ENCODE results near the gene CTNND2.

The CTNND2 gene

DNA sequence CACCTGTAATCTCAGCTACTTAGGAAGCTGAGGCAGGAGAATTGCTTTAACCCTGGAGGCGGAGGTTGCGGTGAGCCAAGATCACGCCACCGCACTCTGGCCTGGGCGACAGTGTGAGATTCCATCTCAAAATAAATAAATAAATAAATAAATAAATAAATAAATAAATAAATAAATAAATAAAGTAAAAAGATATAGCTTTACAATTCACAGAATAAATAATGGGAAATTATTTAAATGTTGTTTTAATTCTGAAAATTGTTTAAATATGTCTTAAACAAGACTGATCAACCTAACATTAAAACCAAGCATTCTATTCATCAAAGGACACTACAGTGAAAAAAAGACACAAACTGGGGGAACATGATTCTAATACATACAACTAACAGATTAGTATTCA, 357.1 kb downstream of the CTNND2 start:
- H3K9ac ChIP-seq (ENCODE audit: low read length) = no peak overlapping the region
- H3K9me3 ChIP-seq (ENCODE audit: control insufficient read depth, low read length) = no peaks in the 10 kb centered on the region
- no peaks in the 10 kb centered on the region for H3K27me3 ChIP-seq (replicated peaks; ENCODE audit: control insufficient read depth, insufficient read depth, low read length)
- no peak overlapping the region for H3K4me3 ChIP-seq (ENCODE audit: low read length)
- H3K36me3 ChIP-seq (ENCODE audit: control insufficient read depth, insufficient read depth, low read length, severe bottlenecking) = no peaks in the 10 kb centered on the region
- no peak for DNase-seq (ENCODE audit: low read depth)
- no peaks in the 10 kb centered on the region for H3K4me1 ChIP-seq (ENCODE audit: control insufficient read depth, insufficient read depth, low read length)

DNA sequence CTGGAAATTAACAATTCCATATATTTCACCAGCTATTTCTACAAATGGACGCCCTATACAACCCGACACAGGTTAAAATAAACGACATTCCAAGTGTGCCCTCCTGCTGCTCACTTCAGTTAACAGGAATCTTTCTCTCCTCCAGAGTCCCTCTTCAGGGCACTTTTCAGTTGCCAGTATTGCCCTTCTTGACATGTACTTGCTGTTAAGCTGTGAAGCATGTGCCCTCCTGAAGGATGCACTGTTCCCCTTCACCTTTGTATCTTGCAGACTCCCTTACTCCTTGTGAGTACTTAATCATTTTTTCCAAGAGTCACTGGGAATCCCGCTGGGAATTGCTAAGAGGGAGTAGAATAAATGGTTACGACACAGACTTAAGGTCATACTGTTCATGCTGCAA, 364.1 kb downstream of the CTNND2 start:
- H3K36me3 ChIP-seq (ENCODE audit: control insufficient read depth, insufficient read depth, low read length, severe bottlenecking) = no peaks in the 10 kb centered on the region
- H3K4me1 ChIP-seq (ENCODE audit: control insufficient read depth, insufficient read depth, low read length) = no peaks in the 10 kb centered on the region
- H3K27me3 ChIP-seq (replicated peaks; ENCODE audit: control insufficient read depth, insufficient read depth, low read length) = peaks cover 4% of the 10 kb centered on the region
- H3K9me3 ChIP-seq (ENCODE audit: control insufficient read depth, low read length) = no peaks in the 10 kb centered on the region
- H3K9ac ChIP-seq (ENCODE audit: low read length) = no peak overlapping the region
- no peak for DNase-seq (ENCODE audit: low read depth)
- no peak overlapping the region for H3K4me3 ChIP-seq (ENCODE audit: low read length)

DNA sequence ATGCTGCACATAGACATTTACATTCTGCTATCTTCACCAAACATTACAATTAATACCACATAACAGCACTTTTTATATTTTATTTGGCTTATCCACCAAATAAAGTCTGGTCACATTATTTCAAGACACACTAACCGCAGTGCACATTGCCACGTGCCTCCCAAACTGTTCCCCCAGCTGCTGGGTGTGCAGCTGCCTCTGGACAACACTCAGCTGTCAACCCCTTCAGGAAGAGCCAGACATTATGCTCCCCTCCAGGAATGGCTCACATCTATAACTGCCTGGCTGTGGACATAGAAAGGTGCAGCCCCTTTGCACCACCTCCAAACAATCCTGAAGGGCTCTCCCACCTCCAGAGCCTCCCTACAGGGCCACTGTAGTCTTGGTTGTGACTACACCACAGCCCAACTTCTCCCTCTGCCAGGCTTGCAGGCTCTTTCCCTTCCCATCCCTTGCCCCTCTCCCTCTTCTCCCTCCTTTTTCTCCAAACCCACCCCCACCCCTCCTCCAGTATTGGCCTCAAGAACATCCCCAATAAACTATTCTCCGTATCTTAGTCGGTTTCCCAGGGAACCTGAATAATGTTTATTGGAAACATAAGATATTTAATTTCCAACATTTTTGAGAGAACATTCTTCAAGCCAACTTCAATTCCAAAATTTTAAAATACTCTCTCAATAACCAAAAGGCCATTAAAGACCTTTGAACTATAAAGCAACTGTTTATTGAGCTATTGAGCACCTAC, 372.3 kb downstream of the CTNND2 start:
- no peak overlapping the region for H3K4me3 ChIP-seq (ENCODE audit: low read length)

DNA sequence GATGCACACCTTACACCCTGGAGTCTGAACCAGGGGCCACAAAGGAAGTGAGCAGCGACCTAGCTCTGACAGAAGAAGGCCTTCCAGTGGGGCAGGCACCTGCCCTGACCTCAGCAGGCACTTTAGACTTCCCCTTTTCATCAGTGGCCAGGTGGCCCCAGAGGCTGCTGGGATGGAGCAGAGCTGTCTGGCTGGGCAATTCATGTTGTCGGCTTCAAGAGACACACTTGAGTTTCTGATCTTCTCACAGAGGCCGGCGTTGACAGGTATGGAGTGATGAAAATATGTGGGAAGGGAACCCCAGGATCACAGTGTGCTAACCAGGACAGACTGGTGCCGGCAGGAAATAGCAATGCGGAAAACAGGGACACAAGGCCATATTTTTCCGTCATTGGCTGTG, 375.5 kb downstream of the CTNND2 start:
- no peak for DNase-seq (ENCODE audit: low read depth)
- no peaks in the 10 kb centered on the region for H3K36me3 ChIP-seq (ENCODE audit: control insufficient read depth, insufficient read depth, low read length, severe bottlenecking)
- H3K9me3 ChIP-seq (ENCODE audit: control insufficient read depth, low read length) = no peaks in the 10 kb centered on the region
- no peak overlapping the region for H3K4me3 ChIP-seq (ENCODE audit: low read length)
- H3K9ac ChIP-seq (ENCODE audit: low read length) = no peak overlapping the region
- H3K27me3 ChIP-seq (replicated peaks; ENCODE audit: control insufficient read depth, insufficient read depth, low read length) = peaks cover 3% of the 10 kb centered on the region
- no peaks in the 10 kb centered on the region for H3K4me1 ChIP-seq (ENCODE audit: control insufficient read depth, insufficient read depth, low read length)

More for the DNA sequence above, 372.3 kb downstream of the CTNND2 start:
- Histone ChIP-seq H3K4me1 (ENCODE audit: control insufficient read depth, insufficient read depth, low read length) (no peaks in the 10 kb centered on the region), H3K36me3 (ENCODE audit: control insufficient read depth, insufficient read depth, low read length, severe bottlenecking) (no peaks in the 10 kb centered on the region), H3K9me3 (ENCODE audit: control insufficient read depth, low read length) (no peaks in the 10 kb centered on the region), H3K27me3 (replicated peaks; ENCODE audit: control insufficient read depth, insufficient read depth, low read length) (peaks cover 3% of the 10 kb centered on the region), H3K9ac (ENCODE audit: low read length) (no peak overlapping the region)
- DNase-seq (ENCODE audit: low read depth) = no peak

DNA sequence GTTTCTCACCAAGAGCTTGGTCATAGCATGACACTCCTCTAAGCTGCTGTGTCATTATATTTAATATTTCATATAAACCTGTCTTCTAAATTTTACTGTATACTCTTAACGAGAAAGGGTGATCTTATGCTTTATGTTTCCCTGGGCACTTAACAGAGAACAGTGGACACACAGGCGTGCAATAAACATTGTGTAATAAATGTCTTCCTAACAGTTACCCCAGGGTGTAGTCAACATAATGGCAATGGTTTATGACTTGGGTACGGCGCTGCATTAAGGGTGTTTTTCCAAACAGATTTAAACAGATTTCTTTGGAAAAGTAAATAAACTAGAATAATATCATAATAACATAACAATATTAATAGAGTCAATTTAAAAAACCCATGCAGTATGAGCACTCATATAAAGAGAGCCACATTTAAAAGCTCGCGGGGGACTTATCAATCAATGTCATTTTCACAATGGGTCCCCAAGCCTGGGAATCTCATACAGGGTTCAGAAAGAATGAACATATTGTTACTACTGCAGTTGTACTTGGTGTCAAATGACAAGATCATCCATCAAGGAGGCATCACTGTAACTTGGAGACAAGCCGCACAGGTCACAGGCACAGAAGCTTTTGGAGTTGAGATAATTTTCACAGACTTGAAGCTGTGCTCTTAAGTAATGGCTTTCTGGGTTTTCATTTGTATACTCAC, 376.4 kb downstream of the CTNND2 start:
- H3K9ac ChIP-seq (ENCODE audit: low read length) = no peak overlapping the region
- DNase-seq (ENCODE audit: low read depth) = no peak
- no peaks in the 10 kb centered on the region for H3K36me3 ChIP-seq (ENCODE audit: control insufficient read depth, insufficient read depth, low read length, severe bottlenecking)
- H3K4me1 ChIP-seq (ENCODE audit: control insufficient read depth, insufficient read depth, low read length) = no peaks in the 10 kb centered on the region
- H3K9me3 ChIP-seq (ENCODE audit: control insufficient read depth, low read length) = no peaks in the 10 kb centered on the region
- H3K27me3 ChIP-seq (replicated peaks; ENCODE audit: control insufficient read depth, insufficient read depth, low read length) = peaks cover 3% of the 10 kb centered on the region
- H3K4me3 ChIP-seq (ENCODE audit: low read length) = no peak overlapping the region

DNA sequence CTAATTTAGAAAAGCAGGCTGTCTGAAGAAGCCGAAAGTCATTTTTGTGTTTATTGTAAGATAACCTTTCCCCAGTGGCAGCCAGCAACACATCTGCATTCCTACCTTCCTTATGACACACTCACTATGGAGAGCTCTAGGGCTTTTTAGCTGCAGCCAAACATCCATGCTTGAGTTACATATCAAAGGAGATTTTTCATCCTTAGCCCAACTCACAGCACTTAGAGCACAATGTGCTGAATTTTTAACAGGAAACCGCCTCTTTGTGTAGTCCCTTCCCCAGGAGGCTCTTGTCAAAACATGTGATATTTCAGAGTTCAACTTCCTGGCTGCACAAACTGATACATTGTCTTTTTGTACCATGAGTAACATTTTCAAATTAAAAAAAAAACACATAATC, 379.2 kb downstream of the CTNND2 start:
- DNase-seq (ENCODE audit: low read depth) = no peak
- H3K4me3 ChIP-seq (ENCODE audit: low read length) = no peak overlapping the region
- H3K36me3 ChIP-seq (ENCODE audit: control insufficient read depth, insufficient read depth, low read length, severe bottlenecking) = no peaks in the 10 kb centered on the region
- H3K4me1 ChIP-seq (ENCODE audit: control insufficient read depth, insufficient read depth, low read length) = no peaks in the 10 kb centered on the region
- no peaks in the 10 kb centered on the region for H3K9me3 ChIP-seq (ENCODE audit: control insufficient read depth, low read length)
- H3K9ac ChIP-seq (ENCODE audit: low read length) = no peak overlapping the region
- H3K27me3 ChIP-seq (replicated peaks; ENCODE audit: control insufficient read depth, insufficient read depth, low read length) = no peaks in the 10 kb centered on the region

DNA sequence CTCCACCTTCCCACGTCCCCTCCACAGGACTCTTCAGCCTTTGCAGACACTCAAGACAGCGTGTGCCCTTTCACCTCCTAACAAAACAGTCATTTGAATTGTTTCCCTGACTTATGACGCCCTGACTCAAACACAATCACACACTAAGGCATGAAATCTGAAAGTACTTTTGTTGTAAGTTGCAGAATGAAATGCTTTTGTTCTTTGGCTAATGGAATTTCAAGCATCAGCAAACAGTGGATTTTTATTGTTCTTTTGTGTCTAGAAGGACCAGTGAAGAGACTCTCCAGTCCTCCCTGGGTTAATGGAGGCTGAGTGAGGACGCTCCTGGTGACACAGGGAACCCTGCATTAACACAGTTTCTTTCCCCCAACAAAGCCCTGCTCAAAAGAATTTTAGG, 380.1 kb downstream of the CTNND2 start:
- no peak overlapping the region for H3K4me3 ChIP-seq (ENCODE audit: low read length)
- H3K9me3 ChIP-seq (ENCODE audit: control insufficient read depth, low read length) = no peaks in the 10 kb centered on the region
- DNase-seq (ENCODE audit: low read depth) = no peak
- H3K27me3 ChIP-seq (replicated peaks; ENCODE audit: control insufficient read depth, insufficient read depth, low read length) = no peaks in the 10 kb centered on the region
- no peaks in the 10 kb centered on the region for H3K4me1 ChIP-seq (ENCODE audit: control insufficient read depth, insufficient read depth, low read length)
- no peak overlapping the region for H3K9ac ChIP-seq (ENCODE audit: low read length)
- H3K36me3 ChIP-seq (ENCODE audit: control insufficient read depth, insufficient read depth, low read length, severe bottlenecking) = no peaks in the 10 kb centered on the region

DNA sequence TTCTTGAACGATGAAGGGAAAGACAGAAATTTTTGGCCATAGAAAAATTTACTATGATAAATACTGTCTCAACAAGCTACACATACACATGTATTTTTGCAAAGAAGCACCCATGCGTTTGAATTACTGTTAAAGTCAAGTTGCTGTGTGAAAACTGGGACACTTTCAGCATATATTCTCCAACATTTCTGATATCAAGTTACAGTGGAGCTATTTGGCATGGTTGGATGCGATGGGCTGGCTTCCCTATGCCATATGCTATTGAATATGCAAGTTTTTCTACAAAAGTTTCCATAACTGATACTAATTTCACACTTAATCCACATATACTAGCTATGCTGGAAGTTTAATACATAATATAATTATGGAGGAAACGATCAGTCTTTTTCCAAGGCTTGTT, 381.4 kb downstream of the CTNND2 start:
- Histone ChIP-seq H3K4me1 (ENCODE audit: control insufficient read depth, insufficient read depth, low read length) (no peaks in the 10 kb centered on the region), H3K9ac (ENCODE audit: low read length) (no peak overlapping the region), H3K27me3 (replicated peaks; ENCODE audit: control insufficient read depth, insufficient read depth, low read length) (no peaks in the 10 kb centered on the region), H3K4me3 (ENCODE audit: low read length) (no peak overlapping the region), H3K9me3 (ENCODE audit: control insufficient read depth, low read length) (no peaks in the 10 kb centered on the region), H3K36me3 (ENCODE audit: control insufficient read depth, insufficient read depth, low read length, severe bottlenecking) (no peaks in the 10 kb centered on the region)
- no peak for DNase-seq (ENCODE audit: low read depth)

DNA sequence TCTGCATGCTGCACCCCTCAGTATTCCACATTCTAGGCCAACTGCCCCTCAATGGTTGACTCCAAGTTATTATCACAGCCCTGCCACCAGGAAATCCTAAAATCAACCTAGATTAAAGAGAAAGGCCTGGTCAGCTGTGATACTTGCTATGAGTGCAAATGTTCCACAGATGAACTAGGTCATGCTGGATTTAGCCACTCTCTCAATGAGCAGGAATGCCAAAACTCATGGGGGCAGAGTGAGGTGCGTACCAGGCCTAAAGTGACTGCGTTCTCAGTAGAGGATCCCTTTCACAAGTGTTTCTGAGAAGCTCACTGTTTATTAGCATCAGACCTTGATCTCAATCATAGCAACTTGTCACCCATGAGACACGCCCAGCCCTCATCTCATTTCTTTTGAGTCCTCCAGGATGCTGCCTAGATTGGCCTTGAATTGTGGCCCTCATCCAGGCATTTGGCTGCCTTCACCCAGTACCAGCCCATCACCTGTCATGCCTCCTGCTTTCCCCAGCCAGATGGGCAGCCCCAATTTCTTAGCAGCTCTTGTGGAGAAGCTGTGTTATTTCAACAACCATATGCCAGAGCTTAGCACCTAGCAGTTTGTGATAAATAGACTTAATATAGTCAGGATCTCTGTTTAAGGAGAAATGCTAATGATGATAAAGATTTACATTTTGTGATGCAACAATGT, 383.9 kb downstream of the CTNND2 start:
- H3K4me3 ChIP-seq (ENCODE audit: low read length) = no peak overlapping the region
- DNase-seq (ENCODE audit: low read depth) = no peak
- H3K9ac ChIP-seq (ENCODE audit: low read length) = no peak overlapping the region
- no peaks in the 10 kb centered on the region for H3K9me3 ChIP-seq (ENCODE audit: control insufficient read depth, low read length)
- no peaks in the 10 kb centered on the region for H3K27me3 ChIP-seq (replicated peaks; ENCODE audit: control insufficient read depth, insufficient read depth, low read length)
- H3K4me1 ChIP-seq (ENCODE audit: control insufficient read depth, insufficient read depth, low read length) = no peaks in the 10 kb centered on the region
- no peaks in the 10 kb centered on the region for H3K36me3 ChIP-seq (ENCODE audit: control insufficient read depth, insufficient read depth, low read length, severe bottlenecking)

DNA sequence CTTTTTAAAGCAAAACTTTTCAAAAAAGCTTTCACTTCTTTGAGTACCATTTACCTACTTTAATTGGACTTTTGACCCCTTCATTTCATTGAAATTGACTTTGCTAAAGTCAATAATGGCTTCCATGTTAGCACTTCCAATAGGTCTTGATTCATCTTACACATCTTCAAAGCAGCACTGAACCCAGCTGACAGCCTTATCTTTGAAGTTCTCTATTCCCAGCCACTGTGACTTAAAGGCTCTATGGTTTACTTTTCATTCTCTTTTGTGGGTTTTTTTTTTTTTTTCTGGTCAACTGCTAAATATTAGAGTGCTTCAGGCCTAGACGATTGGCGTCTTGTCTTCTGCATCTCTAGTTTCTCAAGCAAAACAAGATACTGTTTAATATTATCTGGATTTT, 385.0 kb downstream of the CTNND2 start:
- Histone ChIP-seq H3K27me3 (replicated peaks; ENCODE audit: control insufficient read depth, insufficient read depth, low read length) (no peaks in the 10 kb centered on the region), H3K36me3 (ENCODE audit: control insufficient read depth, insufficient read depth, low read length, severe bottlenecking) (no peaks in the 10 kb centered on the region), H3K4me1 (ENCODE audit: control insufficient read depth, insufficient read depth, low read length) (no peaks in the 10 kb centered on the region), H3K9ac (ENCODE audit: low read length) (no peak overlapping the region), H3K4me3 (ENCODE audit: low read length) (no peak overlapping the region), H3K9me3 (ENCODE audit: control insufficient read depth, low read length) (no peaks in the 10 kb centered on the region)
- DNase-seq (ENCODE audit: low read depth) = no peak

DNA sequence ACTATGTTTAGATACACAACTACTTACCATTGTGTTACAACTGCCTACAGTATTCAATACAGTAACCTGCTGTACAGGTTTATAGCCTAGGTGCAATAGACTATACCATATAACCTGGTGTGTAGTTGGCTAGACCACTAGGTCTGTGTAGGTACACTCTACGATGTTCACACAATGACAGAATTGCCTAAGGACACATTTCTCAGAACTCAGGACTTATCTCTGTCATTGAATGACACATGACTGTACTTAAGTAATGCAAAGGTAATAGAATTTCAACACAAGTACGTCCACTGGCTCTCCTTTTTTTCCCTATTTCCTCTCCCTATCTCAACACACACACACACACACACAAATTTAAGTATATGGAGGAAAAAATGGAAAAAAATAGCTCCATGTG, 385.6 kb downstream of the CTNND2 start:
- H3K9ac ChIP-seq (ENCODE audit: low read length) = no peak overlapping the region
- H3K9me3 ChIP-seq (ENCODE audit: control insufficient read depth, low read length) = no peaks in the 10 kb centered on the region
- no peak for DNase-seq (ENCODE audit: low read depth)
- H3K27me3 ChIP-seq (replicated peaks; ENCODE audit: control insufficient read depth, insufficient read depth, low read length) = no peaks in the 10 kb centered on the region
- no peaks in the 10 kb centered on the region for H3K36me3 ChIP-seq (ENCODE audit: control insufficient read depth, insufficient read depth, low read length, severe bottlenecking)
- H3K4me3 ChIP-seq (ENCODE audit: low read length) = no peak overlapping the region
- H3K4me1 ChIP-seq (ENCODE audit: control insufficient read depth, insufficient read depth, low read length) = no peaks in the 10 kb centered on the region
